ENCODE measurements around the gene COL15A1.
"Not testable (repeated sequence)": the region's sequence is repeated elsewhere in the genome, so short reads cannot be mapped to it uniquely, and the experiment has no call there.

The COL15A1 gene

DNA sequence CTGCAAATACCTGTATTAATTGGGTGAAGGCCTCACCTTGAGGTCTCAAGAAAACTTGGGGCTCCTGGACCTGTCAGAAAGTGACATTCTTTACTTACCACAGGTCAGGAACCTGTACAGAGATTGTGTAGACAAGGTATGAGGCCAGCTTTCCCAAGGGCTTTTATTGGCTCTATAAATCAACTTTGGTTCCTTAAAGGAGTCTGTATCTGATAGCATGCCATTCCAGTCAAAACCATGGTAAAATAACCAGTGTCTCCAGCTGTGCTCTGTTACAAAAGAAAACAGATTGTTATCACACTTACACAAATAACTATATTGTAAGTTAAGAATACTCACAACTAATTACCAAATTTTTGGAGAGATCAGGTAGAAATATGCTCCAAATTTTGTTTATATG, 64.5 kb downstream of the COL15A1 start:
- no peak for DNase-seq

DNA sequence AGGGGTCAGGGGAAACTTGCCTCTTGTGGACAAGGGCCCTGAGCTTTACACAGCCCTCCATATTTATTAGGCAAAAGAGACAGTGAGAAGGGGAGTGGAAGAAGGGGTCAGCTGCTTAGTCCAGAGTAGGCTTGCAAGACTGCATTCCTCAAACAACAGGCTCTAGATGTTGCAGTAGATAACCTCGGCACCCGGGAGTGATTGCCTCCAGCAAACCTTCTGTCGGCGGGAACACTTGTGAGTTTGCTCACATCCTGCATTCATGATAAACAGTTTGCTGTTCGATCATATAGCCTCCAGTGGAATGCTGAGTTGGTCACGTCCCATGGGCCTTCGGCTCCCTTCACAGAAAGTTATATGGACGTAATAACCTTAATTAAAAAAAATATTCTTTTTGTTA, 66.7 kb downstream of the COL15A1 start:
- not testable (repeated sequence) for DNase-seq

DNA sequence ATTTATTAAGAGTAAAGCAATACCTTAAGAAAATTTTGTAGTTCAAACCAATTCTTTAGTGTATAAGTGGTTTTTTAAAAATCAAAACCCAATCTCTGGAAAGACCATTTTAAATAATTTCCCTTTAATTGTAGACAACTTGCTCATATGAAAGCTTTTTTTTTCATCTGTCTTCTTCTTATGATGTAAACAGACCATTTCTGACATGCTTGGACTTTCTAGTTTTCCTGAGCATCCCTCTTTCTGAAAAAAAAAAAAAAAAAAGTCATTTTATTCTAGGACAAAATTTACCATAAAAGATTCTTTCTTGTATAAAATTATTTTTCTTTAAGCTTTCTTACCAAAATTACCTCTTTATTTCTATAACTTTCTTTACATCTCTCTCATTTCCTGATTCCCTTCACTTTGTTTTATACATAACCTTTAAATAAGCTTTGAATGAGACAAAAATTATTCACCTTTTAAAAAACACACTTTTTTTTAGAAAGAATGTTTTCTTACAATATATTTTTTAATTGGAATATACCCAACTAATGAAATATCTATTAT, 67.5 kb downstream of the COL15A1 start:
- DNase-seq: no peak

DNA sequence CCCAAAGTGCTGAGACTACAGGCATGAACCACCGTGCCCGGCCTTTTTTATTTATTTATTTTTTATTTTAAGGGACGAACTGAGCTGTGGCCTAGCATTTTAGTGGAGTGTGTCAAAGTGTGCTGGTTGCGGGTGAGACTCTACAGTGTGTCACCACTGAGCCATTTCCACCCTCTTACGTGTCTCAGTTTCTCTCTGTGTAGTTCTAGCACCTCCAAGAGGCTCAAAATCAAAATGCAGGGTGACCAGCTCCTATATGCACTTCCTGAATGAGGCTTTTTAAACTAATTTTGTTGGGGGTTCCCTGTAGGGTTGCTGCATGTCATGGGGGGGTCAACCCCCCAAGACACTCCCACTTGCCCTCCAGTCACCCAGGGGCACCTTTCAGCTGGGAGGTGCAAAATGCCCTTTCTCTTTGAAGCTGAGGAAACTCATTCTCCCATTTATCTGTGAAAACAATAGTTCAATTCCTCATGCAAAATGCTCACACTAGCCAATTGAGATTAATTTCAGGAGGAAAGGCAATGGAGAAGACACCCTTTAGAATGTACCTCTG, 69.3 kb downstream of the COL15A1 start:
- no peak for DNase-seq

DNA sequence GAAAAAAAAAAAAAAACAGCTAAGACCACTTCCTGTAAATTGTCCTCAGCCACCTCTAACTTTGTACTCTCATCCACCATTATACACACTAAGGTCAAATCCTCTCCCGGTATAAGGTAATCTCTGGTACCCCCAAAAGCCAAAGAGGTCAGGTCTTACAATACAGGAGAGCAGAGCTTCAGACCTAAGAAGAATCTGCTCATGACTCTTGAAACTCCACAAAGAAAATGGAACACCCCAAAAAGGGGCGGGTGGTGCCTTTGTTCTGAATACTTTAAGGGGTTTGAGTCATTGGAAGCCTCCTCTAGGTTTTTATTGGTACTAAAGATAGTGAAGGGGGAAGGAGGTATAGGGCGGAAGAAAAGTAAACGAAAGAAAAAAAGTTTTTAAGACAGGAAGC, 69.8 kb downstream of the COL15A1 start:
- no peak for DNase-seq

DNA sequence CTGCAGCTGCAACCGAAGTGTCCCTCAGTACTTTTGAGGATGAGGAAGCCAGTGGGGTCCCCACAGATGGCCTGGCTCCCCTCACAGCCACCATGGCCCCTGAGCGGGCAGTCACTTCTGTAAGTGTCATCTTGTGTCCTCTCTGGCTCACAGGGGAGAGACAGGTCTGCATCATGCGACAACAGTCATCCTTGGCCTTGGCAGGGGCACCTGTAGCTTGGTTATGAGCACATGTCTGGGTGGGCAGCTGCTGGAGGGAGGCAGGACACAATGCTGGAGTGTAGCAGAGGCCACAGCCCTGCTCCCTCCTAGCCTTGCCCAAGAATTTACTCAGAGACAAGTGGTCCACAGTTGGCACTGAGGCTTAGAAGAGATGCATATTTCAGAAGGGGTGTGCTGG, 71.7 kb downstream of the COL15A1 start:
- DNase-seq: no peak

DNA sequence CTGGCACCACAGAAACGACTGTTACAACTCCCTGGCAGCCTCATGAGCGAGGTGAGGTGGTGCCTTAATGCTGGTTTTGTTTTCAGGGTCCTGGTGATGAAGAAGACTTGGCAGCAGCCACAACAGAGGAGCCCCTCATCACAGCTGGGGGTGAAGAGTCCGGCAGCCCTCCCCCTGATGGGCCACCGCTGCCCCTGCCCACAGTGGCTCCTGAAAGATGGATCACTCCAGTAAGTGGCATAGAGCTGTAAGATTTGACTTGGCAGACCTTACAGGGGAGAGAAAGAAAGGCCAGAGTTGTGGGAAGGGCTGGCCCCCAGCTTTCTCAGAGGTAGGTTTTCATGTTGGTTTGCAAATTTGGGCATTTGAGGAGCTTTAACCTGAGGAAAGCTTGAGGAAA, 72.2 kb downstream of the COL15A1 start:
- no peak for DNase-seq

DNA sequence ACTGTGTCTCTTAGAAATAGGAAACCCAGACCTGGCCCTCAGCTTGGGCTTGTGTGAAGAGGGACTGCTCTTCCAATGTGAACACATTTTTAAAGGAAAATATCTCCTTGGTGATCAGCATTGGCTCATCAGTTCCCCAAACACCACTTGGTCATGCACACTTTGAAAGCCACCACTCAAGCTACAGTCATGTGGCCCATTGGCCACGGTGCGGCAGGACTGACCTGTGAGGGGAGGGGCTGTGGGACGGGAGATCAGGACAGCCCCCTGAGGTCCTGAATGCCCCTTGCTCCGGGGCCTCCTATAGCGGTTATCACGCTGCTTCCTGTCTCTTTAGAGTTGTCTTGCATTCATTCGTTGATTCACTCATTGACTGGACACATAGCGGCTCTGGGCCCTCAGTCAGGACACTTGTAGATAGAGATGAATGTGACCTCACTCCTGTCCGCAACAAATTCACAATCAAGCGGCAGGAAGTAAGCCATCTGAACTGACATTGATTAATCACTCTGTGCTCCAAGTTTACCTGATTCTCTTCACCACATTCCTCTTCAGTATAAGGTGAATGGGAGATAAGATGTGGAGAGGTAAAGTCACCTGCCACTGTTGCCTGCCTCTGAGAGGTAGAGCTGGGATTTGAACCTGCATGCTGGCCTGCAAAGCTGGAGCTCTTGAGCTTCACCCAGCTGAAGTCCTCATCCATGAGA, 73.1 kb downstream of the COL15A1 start:
- DNase-seq: no peak

DNA sequence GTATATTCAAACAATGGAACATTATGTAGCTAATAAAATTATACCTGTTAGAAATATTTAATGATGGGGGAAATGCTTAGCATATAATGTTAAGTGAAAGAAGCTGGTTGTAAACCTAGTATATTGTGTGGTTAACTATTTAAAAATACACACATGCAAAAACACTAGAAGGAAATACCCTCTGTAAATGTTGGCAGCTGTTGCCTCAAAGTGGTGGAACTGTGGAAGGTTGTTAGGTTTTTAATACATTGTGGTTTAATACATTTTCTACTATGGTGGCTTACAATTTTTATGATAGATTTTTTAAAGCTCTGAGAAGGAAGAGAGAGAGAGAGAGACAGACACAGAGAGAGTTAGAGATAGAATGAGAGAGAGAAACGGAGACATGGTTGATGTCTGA, 74.9 kb downstream of the COL15A1 start:
- DNase-seq: no peak

DNA sequence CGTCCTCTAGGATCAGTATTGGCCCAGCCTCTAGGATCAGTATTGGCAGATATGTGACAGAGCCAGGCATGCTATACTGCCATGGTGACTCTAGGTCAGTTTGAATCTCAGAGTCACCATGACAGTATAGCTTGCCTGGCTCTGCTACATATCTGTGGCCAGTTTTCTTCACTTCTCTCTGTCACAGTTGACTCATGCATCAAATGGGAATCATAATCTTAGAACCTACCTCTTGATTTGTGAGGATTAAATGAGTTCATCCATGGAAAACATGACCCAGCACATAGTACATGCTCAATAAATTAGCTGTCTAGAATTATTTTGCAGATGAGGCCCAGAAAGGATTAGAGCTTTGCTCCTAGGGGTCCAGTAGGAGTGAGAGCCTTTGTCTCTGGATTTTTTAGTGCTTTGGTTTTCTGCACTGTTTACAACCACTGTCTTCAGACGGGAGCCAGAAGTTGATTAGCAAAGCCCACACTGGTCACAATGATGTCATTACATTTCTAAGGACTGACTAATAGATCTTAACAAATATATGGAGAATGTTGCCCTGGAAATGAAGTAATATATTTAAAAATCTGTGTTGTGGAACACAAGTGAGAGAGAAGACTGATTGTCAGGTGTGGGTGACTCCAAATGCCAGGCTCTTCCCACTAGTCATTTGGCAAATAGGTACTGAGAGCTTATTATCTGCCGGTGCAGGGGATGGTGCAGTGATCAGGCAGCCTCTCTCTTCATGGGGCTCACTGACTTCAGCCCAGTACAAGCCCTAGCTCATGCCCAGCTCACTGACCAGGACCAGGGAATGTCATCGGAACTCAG, 76.0 kb downstream of the COL15A1 start:
- peak in 1 of 58 donors; percentile 10 for DNase-seq

DNA sequence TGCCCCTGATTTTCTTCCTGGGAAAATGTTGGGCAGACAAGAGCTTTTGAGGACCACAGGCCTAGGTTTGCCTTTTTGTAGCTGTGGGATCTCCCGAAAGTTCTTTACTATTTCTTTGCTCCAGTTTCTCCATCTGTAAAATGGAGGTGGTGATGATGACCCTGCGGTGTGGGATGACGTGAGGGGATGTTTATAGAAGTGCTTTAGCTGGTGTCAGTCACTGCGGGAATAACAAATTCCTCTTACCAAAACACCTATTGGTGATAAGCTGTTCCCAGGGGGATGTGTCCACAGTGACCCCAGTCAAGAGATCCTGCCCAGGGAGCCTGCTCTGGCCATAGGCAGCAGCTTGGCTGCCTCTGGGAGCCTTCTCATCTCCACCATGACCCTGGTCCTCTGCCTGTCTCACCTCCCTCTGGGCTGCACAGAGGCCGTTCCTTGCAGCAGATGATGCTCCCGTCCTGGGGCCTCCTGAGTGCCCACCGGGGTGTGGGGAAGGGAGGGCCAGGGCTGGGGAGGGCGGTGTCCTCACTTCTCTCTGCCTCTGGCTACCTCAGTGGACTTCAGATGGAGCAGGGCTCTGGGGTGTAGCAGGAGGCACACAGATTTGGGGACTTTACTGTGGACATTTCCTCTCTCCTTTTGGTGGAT, 77.2 kb downstream of the COL15A1 start:
- DNase-seq: no peak

DNA sequence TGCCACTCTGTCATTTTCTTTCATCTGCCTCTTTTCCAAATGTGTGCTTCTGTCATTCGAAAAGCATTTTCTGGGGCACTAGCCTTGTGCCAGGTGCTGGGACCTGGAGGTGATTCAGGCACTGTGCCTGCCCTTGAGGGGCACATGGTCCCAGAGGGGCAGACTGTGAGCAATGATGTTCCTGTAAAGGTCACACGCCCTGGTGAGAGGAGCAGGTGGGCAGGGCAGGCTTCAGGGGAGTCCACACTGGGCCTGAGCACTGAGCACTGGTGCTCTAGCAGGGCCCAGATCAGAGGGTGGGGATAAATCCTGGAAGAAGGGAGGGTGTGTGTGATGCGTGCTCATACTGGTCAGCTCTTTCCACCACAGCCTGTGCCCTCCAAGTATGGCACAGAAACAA, 77.8 kb downstream of the COL15A1 start:
- no peak for DNase-seq

DNA sequence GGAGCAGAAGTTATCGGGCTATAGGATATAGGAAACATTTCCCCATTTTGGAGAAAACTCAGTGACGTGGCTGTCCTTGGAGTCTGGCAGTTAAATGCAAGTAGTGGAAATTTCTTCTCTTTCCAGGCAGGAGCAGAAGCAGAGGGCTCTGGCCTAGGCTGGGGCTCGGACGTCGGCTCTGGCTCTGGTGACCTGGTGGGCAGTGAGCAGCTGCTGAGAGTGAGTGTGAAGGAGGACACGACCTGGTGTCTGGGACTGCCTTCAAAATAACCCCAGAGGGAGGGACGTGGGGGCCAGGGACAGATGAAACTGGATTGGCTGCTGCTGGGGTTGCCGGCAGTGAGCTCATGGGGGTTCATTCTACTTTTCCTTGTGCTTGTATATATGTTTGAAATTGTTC, 79.5 kb downstream of the COL15A1 start:
- no peak for DNase-seq

DNA sequence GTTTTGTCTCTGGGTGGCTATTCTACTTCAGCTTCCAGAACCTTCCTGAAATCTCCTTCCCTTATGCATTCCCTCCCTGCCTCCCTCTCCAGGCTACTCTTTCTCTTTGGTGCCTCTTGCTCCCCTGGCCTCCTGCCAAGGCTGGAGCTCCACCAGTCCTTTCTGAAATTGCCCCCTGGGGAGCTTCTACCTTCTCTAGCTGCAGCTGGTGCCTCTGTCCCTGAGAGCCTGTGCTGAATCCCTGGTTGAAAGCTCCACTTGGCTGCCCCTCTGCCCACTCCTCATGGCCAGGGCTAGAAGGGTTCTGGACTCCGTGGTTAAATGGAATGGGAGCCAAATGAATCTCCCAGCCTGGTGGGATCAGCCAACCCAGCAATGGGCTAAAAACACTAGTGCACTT, 80.1 kb downstream of the COL15A1 start:
- DNase-seq: peak in 1 of 58 donors; percentile 28

DNA sequence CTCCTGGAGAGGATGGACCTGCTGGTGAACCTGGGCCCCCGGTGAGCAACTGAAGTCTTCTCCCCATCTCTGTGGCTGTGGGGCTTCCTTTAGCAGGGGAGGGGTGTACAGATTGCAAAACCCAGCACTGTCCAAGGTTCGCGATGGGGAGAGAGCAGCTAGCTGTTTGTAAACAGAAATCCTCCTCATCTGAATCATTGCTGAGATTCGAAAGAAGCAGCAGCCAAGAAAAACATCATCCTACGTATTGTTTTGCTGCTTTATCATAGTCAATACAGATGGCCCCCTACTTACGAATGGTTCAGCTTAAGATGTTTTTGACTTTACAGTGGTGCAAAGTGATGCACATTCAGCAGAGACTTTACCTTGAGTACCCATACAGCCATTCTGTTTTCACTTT, 81.3 kb downstream of the COL15A1 start:
- DNase-seq: no peak

DNA sequence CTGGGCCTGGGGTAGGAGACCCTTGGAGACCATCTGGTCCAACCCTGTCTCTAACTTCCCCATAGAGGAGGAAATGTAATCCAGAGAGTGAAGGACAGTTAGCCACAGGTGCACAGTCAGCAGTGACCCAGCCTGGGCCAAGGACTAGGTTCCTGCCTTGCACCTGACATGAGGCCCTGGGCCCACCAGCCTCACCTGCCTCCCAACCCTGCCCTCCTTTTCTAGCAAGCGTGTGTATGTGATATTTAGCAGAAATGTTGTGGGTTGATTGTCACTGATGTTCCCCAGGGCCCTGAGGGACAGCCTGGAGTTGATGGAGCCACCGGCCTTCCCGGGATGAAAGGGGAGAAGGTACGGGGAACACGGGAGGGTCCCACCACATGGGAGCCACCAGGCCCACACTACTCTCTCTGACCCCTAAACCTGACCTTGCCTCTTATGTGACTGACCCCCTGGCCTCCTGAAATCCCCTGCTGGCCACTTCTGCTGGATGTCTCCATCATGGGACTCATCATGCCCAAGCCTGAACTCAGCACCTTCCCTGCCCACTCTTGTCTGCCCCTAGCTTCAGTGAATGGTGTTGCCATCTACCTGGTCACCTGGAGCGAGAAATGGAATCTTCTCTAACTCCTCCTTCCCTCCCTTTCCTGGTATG, 82.0 kb downstream of the COL15A1 start:
- DNase-seq: no peak

DNA sequence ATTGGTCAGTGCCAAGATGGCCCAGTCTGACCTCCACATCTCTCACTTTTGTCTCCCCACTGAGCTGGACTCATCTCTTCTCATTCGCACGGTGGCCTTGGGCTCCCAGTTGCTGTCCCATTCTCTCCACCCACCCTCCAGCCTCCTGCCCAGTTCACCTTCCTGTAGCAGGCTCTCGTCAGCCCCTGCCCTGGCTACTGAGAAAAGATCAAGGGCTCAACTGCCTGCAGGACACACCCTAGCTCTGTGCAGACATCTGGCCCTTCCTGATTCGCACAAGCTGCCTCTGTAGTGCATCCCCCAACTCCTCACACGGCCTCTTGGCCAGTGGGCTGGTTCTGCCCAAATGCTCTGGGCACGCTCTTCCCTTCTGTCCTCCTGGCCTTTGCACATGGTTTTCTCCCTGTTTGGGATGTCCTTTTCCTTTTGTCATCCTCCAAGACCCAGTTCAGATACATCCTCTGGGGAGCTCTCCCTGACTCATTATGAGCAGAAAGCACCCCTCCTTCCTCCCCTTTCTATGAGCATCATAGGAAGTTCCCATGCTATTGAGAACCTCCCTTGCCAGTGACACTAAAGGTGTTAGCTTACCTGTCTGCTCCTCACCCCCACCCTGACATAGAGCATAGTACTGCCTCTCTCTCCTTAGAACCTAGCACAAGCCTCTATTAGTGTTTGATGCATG, 82.7 kb downstream of the COL15A1 start:
- no peak for DNase-seq

DNA sequence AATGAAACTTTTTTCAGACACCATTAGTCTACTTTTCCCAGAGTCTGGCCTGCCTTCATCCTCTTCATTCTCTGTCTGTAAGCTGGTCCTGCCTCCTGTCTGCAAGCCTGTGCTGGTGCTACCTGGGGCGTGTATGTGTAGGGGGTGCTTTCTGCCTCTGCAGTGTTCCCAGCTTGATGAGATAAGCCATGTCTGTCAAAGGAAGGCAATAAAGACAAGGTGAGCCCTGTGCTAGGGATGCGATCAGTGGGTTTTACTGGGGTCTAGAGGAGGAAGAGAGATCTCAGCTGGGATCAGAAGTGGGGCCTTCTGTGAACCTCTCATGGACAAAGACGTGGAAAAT, 83.2 kb downstream of the COL15A1 start:
- no peak for DNase-seq

DNA sequence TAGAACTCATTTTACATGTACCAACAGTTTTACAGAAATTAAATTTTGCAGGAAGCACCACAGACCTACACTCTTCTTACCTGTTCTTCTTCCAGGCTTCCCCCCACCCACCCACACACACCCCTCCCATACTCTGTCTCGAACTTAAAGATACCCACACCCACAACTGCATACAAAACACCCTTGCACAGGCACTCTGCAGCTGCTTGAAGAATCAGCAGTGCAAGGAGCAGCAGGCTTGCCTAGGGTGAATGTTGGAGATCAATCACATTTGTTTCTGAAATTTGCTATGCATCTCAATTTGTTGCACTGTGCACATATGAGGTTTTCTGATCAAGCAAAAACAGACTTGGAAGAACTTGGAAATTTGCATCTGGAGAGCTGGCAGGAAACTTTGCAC, 83.7 kb downstream of the COL15A1 start:
- peak in 1 of 58 donors; percentile 22 for DNase-seq

DNA sequence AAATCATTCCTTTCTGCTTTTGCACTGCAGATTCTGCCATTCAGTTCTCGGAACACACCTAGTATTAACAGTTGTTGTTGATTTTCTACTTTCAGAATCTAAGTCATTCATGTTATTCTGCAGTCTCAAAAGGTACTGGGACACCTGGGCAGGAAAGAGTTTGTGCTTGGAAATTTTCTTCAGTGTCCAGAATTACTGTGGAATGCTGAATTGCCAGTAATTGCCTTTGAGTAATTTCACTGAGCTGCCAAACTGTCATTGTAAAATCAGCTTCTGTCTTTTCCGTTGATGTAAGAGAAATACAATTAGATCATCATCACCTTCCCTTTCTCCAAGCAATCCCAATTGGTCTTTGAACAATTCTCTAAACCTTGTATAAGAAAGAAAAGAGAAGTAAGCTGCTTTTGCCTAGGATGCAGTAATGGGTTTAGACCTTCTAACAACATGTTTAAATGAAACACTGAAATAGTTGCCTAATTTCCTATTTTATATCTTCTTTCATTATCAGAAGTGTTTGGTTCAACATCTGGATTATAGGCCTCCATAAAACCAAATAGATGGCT, 85.5 kb downstream of the COL15A1 start:
- no peak for DNase-seq
